ENCODE results near the gene PRKAR2A. TPM values are rescaled to one million over a fixed set of nuclear protein-coding genes. Genes with fewer than 3 reads are reported as not detected.
A peak's percentile ranks its signal among the peaks of the same experiment; 100 is the strongest.
"Not testable (repeated sequence)": the region's sequence is repeated elsewhere in the genome, so short reads cannot be mapped to it uniquely, and the experiment has no call there.

PRKAR2A gene
- total RNA-seq, 4 donors from 2014 or later, result 25.4 to 53.2 (median 29.3) TPM

GRCh38 chr3:48783304-48783703 lies 64.4 kb downstream of the PRKAR2A start:
- no peak for TF ChIP-seq POLR2A (IDR thresholded peaks at IDR 0.05)
- TF ChIP-seq CTCF (IDR thresholded peaks at IDR 0.05), result no peak
- WGBS, 2 donors, result 94 to 97% methylated on average over 6 of the region's 6 CpGs
- intact Hi-C loops (cut with DNase I; ENCODE audit: low total_unique reads), result no loop called here
- DNase-seq (ENCODE audit: low spot score in 2 of 2), result no peak
- H3K4me3 ChIP-seq (ENCODE audit: low read depth, poor library complexity, severe bottlenecking), result no peak overlapping the region

GRCh38 chr3:48782046-48782445 lies 65.6 kb downstream of the PRKAR2A start:
- no peak overlapping the region for H3K4me3 ChIP-seq (ENCODE audit: low read depth, poor library complexity, severe bottlenecking)
- intact Hi-C loops (cut with DNase I; ENCODE audit: low total_unique reads), result no loop called here
- TF ChIP-seq POLR2A (IDR thresholded peaks at IDR 0.05), result no peak
- TF ChIP-seq CTCF (IDR thresholded peaks at IDR 0.05), result no peak
- no peak for DNase-seq (ENCODE audit: low spot score in 2 of 2)

GRCh38 chr3:48778565-48778964 lies 69.1 kb downstream of the PRKAR2A start:
- WGBS, 2 donors, result 97% methylated on average over 8 of the region's 8 CpGs
- H3K4me3 ChIP-seq (ENCODE audit: low read depth, poor library complexity, severe bottlenecking); intact Hi-C loops (cut with DNase I; ENCODE audit: low total_unique reads); DNase-seq (ENCODE audit: low spot score in 2 of 2): not testable (repeated sequence)

- no peak for DNase-seq (ENCODE audit: low spot score in 2 of 2)
- no peak for TF ChIP-seq CTCF (IDR thresholded peaks at IDR 0.05)
- TF ChIP-seq POLR2A (IDR thresholded peaks at IDR 0.05), result no peak
- whole genome bisulfite sequencing, 2 donors, result 90 to 91% methylated on average over 4 of the region's 4 CpGs
- H3K4me3 ChIP-seq (ENCODE audit: low read depth, poor library complexity, severe bottlenecking), result no peak overlapping the region
- intact Hi-C loops (cut with DNase I; ENCODE audit: low total_unique reads), result loop anchor here (1.0 kb wide), 1 partner anchor 29 kb away; no protein-coding TSS in a partner anchor
These were observed 70.8 kb downstream of the PRKAR2A start for GRCh38 chr3:48776854-48777253.

- 71 to 79% methylated on average over 4 of the region's 4 CpGs for WGBS, 2 donors
- no peak overlapping the region for H3K4me3 ChIP-seq (ENCODE audit: low read depth, poor library complexity, severe bottlenecking)
- intact Hi-C loops (cut with DNase I; ENCODE audit: low total_unique reads), result no loop called here
- TF ChIP-seq CTCF (IDR thresholded peaks at IDR 0.05), result no peak
- TF ChIP-seq POLR2A (IDR thresholded peaks at IDR 0.05), result no peak
- DNase-seq (ENCODE audit: low spot score in 2 of 2), result no peak
These were observed 77.5 kb downstream of the PRKAR2A start for GRCh38 chr3:48770192-48770502.

GRCh38 chr3:48765376-48765775 lies 82.3 kb downstream of the PRKAR2A start:
- DNase-seq (ENCODE audit: low spot score in 2 of 2), result peak in 1 of 2 donors; percentile 26
- TF ChIP-seq POLR2A (IDR thresholded peaks at IDR 0.05) (no peak), CTCF (IDR thresholded peaks at IDR 0.05) (no peak)
- intact Hi-C loops (cut with DNase I; ENCODE audit: low total_unique reads), result no loop called here
- H3K4me3 ChIP-seq (ENCODE audit: low read depth, poor library complexity, severe bottlenecking), result no peak overlapping the region
- 39 to 52% methylated on average over 1 of the region's 1 CpG for WGBS, 2 donors
